Neural progenitor cell (in vitro differentiated cells): ENCODE results near the gene ALPL. TPM values are rescaled to one million over a fixed set of nuclear protein-coding genes. Genes with fewer than 3 reads are reported as not detected.

Experiments
- DNase-seq: peaks from one replicate; pipeline ENCODE4 v3.0.0-alpha.2; 2016; ENCODE audit warnings: low spot score
- H2AFZ ChIP-seq: fragments of 200-600 bp; sonication (generic); replicated peaks from 2 replicates; pipeline ENCODE4 v1.6.1; 2016; ENCODE audit warnings: antibody characterized with exemption
- H3F3A ChIP-seq: fragments of 200-600 bp; sonication (generic); 2 replicates; pipeline ENCODE4 v1.6.1; 2016; ENCODE audit warnings: antibody characterized with exemption, low read depth
- H3K27ac ChIP-seq: fragments of 200-600 bp; sonication (generic); 2 replicates; pipeline ENCODE4 v1.5.1; 2016; ENCODE audit warnings: mild to moderate bottlenecking
- H3K27me3 ChIP-seq: fragments of 200-600 bp; sonication (generic); 2 replicates; pipeline ENCODE4 v1.6.1; 2016; ENCODE audit warnings: mild to moderate bottlenecking, moderate library complexity
- H3K36me3 ChIP-seq: fragments of 200-600 bp; sonication (generic); 2 replicates; pipeline ENCODE4 v1.5.1; 2016
- H3K4me1 ChIP-seq: fragments of 200-600 bp; sonication (generic); 2 replicates; pipeline ENCODE4 v1.6.1; 2016; ENCODE audit warnings: mixed run types
- H3K4me2 ChIP-seq: fragments of 200-600 bp; sonication (generic); 2 replicates; pipeline ENCODE4 v1.6.1; 2016
- H3K4me3 ChIP-seq: fragments of 200-600 bp; sonication (generic); 2 replicates; pipeline ENCODE4 v1.5.1; 2016
- H3K79me2 ChIP-seq: fragments of 200-600 bp; sonication (generic); 2 replicates; pipeline ENCODE4 v1.6.1; 2016; ENCODE audit warnings: low read depth
- H3K9ac ChIP-seq: fragments of 200-600 bp; sonication (generic); 2 replicates; pipeline ENCODE4 v1.6.1; 2016
- H3K9me3 ChIP-seq: fragments of 200-600 bp; sonication (generic); 2 replicates; pipeline ENCODE4 v1.5.1; 2016; ENCODE audit warnings: low read depth
- H4K20me1 ChIP-seq: fragments of 200-600 bp; sonication (generic); 2 replicates; pipeline ENCODE4 v1.6.1; 2016; ENCODE audit warnings: low read depth
- H3K27ac Mint-ChIP-seq: 3 replicates; pipeline ENCODE4 v1.8.0; 2021; ENCODE audit warnings: mixed read lengths
- H3K27me3 Mint-ChIP-seq: 2 replicates; pipeline ENCODE4 v1.8.0; 2022; ENCODE audit warnings: low read depth, mild to moderate bottlenecking, inconsistent platforms, moderate library complexity, mixed read lengths; ENCODE audit not compliant: insufficient read depth
- H3K36me3 Mint-ChIP-seq: 3 replicates; pipeline ENCODE4 v1.8.0; 2021; ENCODE audit warnings: mixed read lengths
- H3K4me1 Mint-ChIP-seq: 3 replicates; pipeline ENCODE4 v1.8.0; 2021; ENCODE audit warnings: mixed read lengths
- H3K4me3 Mint-ChIP-seq: 3 replicates; pipeline ENCODE4 v1.8.0; 2021; ENCODE audit warnings: mild to moderate bottlenecking, moderate library complexity, mixed read lengths
- H3K9me3 Mint-ChIP-seq: 3 replicates; pipeline ENCODE4 v1.8.0; 2020; ENCODE audit warnings: mixed read lengths
- EZH2 ChIP-seq: fragments of 200-600 bp; sonication (generic); IDR thresholded peaks from 2 replicates; pipeline ENCODE4 v1.6.1; 2017; ENCODE audit warnings: antibody characterized with exemption, mild to moderate bottlenecking, moderate library complexity
- EZH2phosphoT487 ChIP-seq: fragments of 200-600 bp; sonication (generic); IDR thresholded peaks from 2 replicates; pipeline ENCODE4 v1.6.1; 2017; ENCODE audit warnings: antibody characterized with exemption
- total RNA-seq: library from RNA; depleted of rRNA; stranded (reverse); fragments of >200 nt; gene quantifications from 2 replicates; pipeline ENCODE4 v1.2.3, GENCODE V29; 2015; ENCODE audit warnings: low replicate concordance
- TF ChIP-seq, protein P1 (sequence below): fragments of 200-600 bp; sonication (generic); IDR thresholded peaks from 2 replicates; pipeline ENCODE4 v1.5.1; 2017; ENCODE audit warnings: antibody characterized with exemption, mild to moderate bottlenecking

The ALPL gene
- total RNA-seq, 1 donor from 2014 or later: 51.3 TPM

DNA sequence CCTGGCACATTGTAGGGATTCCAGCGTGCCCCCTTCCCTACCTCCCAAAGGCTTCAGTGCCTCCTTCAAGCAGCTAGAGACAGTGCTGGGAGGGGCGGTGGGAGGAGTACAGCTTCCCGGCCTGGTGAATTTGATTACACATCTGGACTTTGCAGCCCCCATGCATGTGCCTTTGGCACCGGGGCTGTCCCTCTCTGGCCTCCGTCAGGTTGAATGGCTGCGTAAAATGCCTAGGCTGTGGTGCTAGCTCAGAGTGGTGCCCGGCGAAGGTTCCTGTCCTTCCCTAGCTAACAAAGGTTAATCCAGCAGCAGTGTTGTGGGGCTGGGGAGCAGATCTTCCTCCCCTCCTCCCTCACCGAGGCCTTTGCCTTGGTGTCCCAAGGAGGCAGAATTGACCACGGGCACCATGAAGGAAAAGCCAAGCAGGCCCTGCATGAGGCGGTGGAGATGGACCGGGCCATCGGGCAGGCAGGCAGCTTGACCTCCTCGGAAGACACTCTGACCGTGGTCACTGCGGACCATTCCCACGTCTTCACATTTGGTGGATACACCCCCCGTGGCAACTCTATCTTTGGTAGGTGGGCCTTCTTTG lies 66.2 kb downstream of the ALPL start:
- Histone ChIP-seq H3K9me3 (no peaks in the 10 kb centered on the region), H3K27ac (no peak overlapping the region), H2AFZ (no peak overlapping the region), H3K36me3 (no peaks in the 10 kb centered on the region), H3K9ac (no peak overlapping the region), H3K79me2 (no peaks in the 10 kb centered on the region), H4K20me1 (no peaks in the 10 kb centered on the region), H3F3A (peaks cover 28% of the 10 kb centered on the region), H3K4me3 (no peak overlapping the region), H3K27me3 (no peaks in the 10 kb centered on the region), H3K4me1 (peaks cover 13% of the 10 kb centered on the region), H3K4me2 (peak overlapping the region; percentile 39)
- Mint-ChIP-seq H3K27me3 (peaks cover 7% of the 10 kb centered on the region), H3K4me1 (peaks cover 14% of the 10 kb centered on the region), H3K27ac (peak overlapping the region; percentile 57), H3K9me3 (no peaks in the 10 kb centered on the region), H3K4me3 (no peak overlapping the region), H3K36me3 (no peaks in the 10 kb centered on the region)
- TF ChIP-seq EZH2phosphoT487 (no peak), EZH2 (no peak)
- TF ChIP-seq, protein P1, sequence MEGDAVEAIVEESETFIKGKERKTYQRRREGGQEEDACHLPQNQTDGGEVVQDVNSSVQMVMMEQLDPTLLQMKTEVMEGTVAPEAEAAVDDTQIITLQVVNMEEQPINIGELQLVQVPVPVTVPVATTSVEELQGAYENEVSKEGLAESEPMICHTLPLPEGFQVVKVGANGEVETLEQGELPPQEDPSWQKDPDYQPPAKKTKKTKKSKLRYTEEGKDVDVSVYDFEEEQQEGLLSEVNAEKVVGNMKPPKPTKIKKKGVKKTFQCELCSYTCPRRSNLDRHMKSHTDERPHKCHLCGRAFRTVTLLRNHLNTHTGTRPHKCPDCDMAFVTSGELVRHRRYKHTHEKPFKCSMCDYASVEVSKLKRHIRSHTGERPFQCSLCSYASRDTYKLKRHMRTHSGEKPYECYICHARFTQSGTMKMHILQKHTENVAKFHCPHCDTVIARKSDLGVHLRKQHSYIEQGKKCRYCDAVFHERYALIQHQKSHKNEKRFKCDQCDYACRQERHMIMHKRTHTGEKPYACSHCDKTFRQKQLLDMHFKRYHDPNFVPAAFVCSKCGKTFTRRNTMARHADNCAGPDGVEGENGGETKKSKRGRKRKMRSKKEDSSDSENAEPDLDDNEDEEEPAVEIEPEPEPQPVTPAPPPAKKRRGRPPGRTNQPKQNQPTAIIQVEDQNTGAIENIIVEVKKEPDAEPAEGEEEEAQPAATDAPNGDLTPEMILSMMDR: no peak
- DNase-seq: no peak

DNA sequence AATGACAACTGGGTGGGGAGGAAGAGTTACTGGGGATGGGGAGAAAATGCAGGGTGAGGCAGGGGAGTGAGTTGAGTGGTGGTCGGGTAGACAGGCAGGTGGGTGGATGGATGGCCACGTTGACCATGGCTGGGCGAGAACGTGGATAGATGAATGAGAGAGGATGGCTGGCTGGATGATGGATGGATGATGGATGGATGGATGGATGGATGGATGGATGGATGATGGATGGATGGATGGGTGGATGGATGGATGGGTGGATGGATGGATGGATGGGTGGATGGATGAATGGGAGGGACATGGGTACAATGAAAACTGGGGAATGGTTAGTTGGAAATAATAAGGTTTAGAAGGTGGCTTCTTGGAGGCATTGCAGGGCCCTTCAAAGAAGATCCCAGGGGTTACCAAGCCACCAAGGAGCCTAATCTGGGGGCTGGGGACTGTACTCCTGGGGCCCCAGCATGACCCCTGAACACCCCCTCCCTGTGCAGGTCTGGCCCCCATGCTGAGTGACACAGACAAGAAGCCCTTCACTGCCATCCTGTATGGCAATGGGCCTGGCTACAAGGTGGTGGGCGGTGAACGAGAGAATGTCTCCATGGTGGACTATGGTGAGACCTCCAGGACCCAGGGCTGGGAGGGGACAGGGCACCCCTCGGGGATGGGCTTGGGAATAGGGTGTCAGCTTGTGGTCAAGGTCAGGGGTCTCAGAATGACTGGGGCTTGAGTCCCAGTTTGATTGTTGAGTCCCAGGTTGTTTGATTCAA lies 67.0 kb downstream of the ALPL start:
- no peak for DNase-seq
- H3K9ac ChIP-seq: no peak overlapping the region
- peaks cover 28% of the 10 kb centered on the region for H3F3A ChIP-seq
- Mint-ChIP-seq H3K4me3 (peak overlapping the region; percentile 27), H3K4me1 (peaks cover 14% of the 10 kb centered on the region), H3K9me3 (no peaks in the 10 kb centered on the region), H3K27ac (no peak overlapping the region), H3K27me3 (peaks cover 7% of the 10 kb centered on the region), H3K36me3 (no peaks in the 10 kb centered on the region)
- no peak overlapping the region for H3K27ac ChIP-seq
- no peak overlapping the region for H3K4me2 ChIP-seq
- H3K4me3 ChIP-seq: no peak overlapping the region
- no peaks in the 10 kb centered on the region for H4K20me1 ChIP-seq
- no peaks in the 10 kb centered on the region for H3K9me3 ChIP-seq
- no peaks in the 10 kb centered on the region for H3K36me3 ChIP-seq
- H3K27me3 ChIP-seq: no peaks in the 10 kb centered on the region
- TF ChIP-seq EZH2phosphoT487 (no peak), EZH2 (no peak)
- TF ChIP-seq, protein P1: no peak
- H2AFZ ChIP-seq: no peak overlapping the region
- no peaks in the 10 kb centered on the region for H3K79me2 ChIP-seq
- H3K4me1 ChIP-seq: peaks cover 13% of the 10 kb centered on the region

DNA sequence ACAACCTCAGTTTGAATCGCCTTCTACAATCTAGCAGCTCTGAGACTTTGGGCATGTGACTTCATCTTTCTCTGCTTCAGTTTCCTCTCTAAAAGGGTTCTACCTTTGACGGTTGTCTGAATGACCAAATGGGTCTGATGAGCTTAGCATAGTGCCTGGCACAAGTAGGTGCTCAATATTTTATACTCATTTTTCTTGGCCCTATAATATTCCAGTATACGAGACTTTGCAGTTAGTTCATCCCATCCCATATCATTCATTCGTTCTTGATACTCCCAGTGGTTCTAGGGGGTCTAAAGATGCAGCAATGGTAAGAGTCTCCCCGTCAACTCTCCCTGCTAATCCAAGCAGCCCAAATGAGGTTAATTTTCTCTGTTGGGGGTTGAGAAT lies 67.6 kb downstream of the ALPL start:
- Histone ChIP-seq H3K79me2 (no peaks in the 10 kb centered on the region), H4K20me1 (no peaks in the 10 kb centered on the region), H3K4me2 (no peak overlapping the region), H3K27me3 (no peaks in the 10 kb centered on the region), H3K36me3 (no peaks in the 10 kb centered on the region), H3K9me3 (no peaks in the 10 kb centered on the region), H3K27ac (no peak overlapping the region), H3F3A (peaks cover 26% of the 10 kb centered on the region), H3K4me3 (no peak overlapping the region), H3K4me1 (peaks cover 13% of the 10 kb centered on the region), H2AFZ (no peak overlapping the region), H3K9ac (no peak overlapping the region)
- DNase-seq: no peak
- TF ChIP-seq EZH2 (no peak), EZH2phosphoT487 (no peak)
- TF ChIP-seq, protein P1: no peak
- H3K27ac Mint-ChIP-seq: no peak overlapping the region
- peaks cover 14% of the 10 kb centered on the region for H3K4me1 Mint-ChIP-seq
- peaks cover 7% of the 10 kb centered on the region for H3K27me3 Mint-ChIP-seq
- H3K36me3 Mint-ChIP-seq: no peaks in the 10 kb centered on the region
- no peaks in the 10 kb centered on the region for H3K9me3 Mint-ChIP-seq
- H3K4me3 Mint-ChIP-seq: no peak overlapping the region
